IgD-negative memory B cell (primary cell): ENCODE data around the gene PRPF19. TPM values are rescaled to one million over a fixed set of nuclear protein-coding genes. Genes with fewer than 3 reads are reported as not detected.

Experiments
- H3K27ac Mint-ChIP-seq, 3 donors: one replicate each; pipeline ENCODE4 v1.8.0; 2020 to 2022; ENCODE audit warnings: mild to moderate bottlenecking in 3 of 3, mixed read lengths in 3 of 3, moderate library complexity in 1 of 3
- H3K27me3 Mint-ChIP-seq: one replicate; pipeline ENCODE4 v1.8.0; 2021; ENCODE audit warnings: mixed read lengths
- H3K36me3 Mint-ChIP-seq: one replicate; pipeline ENCODE4 v1.8.0; 2020; ENCODE audit warnings: mild to moderate bottlenecking, mixed read lengths
- H3K4me1 Mint-ChIP-seq, 3 donors: one replicate each; pipeline ENCODE4 v1.8.0; 2020 to 2022; ENCODE audit warnings: mixed read lengths in 3 of 3, mild to moderate bottlenecking in 1 of 3
- H3K4me3 Mint-ChIP-seq, 4 donors: one replicate each; pipeline ENCODE4 v1.8.0; 2020 to 2022; ENCODE audit warnings: mild to moderate bottlenecking in 4 of 4, mixed read lengths in 4 of 4, moderate library complexity in 3 of 4
- H3K9me3 Mint-ChIP-seq, 3 donors: one replicate each; pipeline ENCODE4 v1.8.0; 2020 to 2021; ENCODE audit warnings: mixed read lengths in 3 of 3, mild to moderate bottlenecking in 1 of 3
- polyA plus RNA-seq: library from polyadenylated mRNA; unstranded; fragments of 300-500 nt; fragmentation: Illumina TruSeq; gene quantifications from one replicate; pipeline ENCODE4 v1.2.3, GENCODE V29; 2021

PRPF19 gene
- polyA plus RNA-seq, 1 donor from 2014 or later = 18.5 TPM

GRCh38 chr11:60860943-60861342 is 45.4 kb downstream of the PRPF19 start:
- no peak overlapping the region for H3K27ac Mint-ChIP-seq
- peaks cover 2% of the 10 kb centered on the region for H3K27me3 Mint-ChIP-seq
- peaks cover 0 to 6% (median 1%) of the 10 kb centered on the region in 3 donors for H3K4me1 Mint-ChIP-seq
- H3K36me3 Mint-ChIP-seq = peaks cover 3% of the 10 kb centered on the region
- no peaks in the 10 kb centered on the region for H3K9me3 Mint-ChIP-seq
- H3K4me3 Mint-ChIP-seq = no peak overlapping the region

DNA sequence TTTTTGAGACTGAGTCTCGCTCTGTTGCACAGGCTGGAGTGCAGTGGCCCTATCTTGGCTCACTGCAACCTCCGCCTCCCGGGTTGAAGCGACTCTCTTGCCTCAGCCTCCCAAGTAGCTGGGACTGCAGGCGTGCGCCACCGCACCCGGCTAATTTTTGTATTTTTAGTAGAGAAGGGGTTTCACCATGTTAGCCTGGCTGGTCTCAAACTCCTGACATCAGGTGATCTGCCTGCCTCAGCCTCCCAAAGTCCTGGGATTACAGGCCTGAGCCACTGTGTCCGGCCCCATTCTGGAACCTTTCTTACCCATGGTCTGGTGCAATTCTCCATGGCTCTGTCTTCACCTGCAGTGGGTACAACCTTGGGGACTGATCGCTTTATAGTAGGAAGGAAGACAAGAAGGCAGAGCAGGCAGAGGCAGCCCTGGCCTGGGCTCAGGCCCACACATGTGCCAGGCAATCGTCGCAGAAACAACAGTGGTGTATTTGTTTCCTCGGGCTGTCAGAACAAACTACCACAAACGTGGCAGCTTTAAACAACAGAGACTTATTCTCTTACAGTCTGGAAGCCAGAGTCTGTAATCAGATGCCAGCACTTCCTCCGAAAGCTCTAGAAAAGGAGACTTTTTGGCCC is 46.7 kb downstream of the PRPF19 start:
- H3K27me3 Mint-ChIP-seq = peaks cover 6% of the 10 kb centered on the region
- H3K4me1 Mint-ChIP-seq = peaks cover 0 to 6% (median 1%) of the 10 kb centered on the region in 3 donors
- no peak overlapping the region for H3K27ac Mint-ChIP-seq
- no peaks in the 10 kb centered on the region for H3K36me3 Mint-ChIP-seq
- no peak overlapping the region for H3K4me3 Mint-ChIP-seq
- no peaks in the 10 kb centered on the region for H3K9me3 Mint-ChIP-seq

DNA sequence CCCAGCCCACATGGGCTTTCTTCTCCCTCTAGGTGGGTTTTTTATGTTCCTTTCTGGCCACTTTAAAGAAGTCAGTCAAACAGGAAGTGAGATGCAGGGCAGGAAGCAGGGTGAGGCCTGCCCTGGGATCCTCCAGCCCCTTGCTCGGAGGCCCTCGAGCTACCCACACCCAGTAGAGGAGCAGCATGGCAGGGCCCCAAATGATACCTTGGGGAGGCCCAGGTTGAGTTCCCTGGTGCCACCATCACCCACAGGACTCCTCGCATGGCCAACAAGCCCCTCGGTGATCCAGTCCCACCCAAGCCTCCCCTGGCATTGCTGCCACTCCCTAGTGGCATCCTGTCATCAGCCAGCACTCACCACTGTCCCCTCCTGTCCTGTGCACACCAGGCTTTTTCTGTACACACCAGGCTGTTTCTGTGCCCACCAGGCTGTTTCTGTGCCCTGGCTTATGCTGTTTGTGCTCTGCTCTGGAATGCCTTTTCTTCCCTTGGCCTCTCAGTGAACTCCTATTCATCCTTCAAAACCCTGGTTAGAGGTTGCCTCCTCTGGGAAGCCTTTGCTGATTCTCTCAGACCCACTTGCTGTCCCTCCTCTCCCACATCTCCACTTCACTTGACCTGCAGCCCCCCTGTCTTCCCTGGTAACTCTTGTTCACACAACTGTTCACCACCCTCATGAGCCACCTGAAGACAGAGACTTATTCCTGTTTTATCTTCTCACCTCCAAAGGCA is 47.5 kb downstream of the PRPF19 start:
- Mint-ChIP-seq H3K27me3 (peaks cover 6% of the 10 kb centered on the region), H3K9me3 (no peaks in the 10 kb centered on the region), H3K36me3 (no peaks in the 10 kb centered on the region), H3K27ac (no peak overlapping the region), H3K4me3 (no peak overlapping the region), H3K4me1 (peaks cover 0 to 6% (median 1%) of the 10 kb centered on the region in 3 donors)

GRCh38 chr11:60858236-60858635 is 48.1 kb downstream of the PRPF19 start:
- Mint-ChIP-seq H3K27ac (no peak overlapping the region), H3K9me3 (no peaks in the 10 kb centered on the region), H3K27me3 (peaks cover 4% of the 10 kb centered on the region), H3K4me3 (no peak overlapping the region), H3K4me1 (peaks cover 0 to 6% (median 1%) of the 10 kb centered on the region in 3 donors), H3K36me3 (no peaks in the 10 kb centered on the region)

DNA sequence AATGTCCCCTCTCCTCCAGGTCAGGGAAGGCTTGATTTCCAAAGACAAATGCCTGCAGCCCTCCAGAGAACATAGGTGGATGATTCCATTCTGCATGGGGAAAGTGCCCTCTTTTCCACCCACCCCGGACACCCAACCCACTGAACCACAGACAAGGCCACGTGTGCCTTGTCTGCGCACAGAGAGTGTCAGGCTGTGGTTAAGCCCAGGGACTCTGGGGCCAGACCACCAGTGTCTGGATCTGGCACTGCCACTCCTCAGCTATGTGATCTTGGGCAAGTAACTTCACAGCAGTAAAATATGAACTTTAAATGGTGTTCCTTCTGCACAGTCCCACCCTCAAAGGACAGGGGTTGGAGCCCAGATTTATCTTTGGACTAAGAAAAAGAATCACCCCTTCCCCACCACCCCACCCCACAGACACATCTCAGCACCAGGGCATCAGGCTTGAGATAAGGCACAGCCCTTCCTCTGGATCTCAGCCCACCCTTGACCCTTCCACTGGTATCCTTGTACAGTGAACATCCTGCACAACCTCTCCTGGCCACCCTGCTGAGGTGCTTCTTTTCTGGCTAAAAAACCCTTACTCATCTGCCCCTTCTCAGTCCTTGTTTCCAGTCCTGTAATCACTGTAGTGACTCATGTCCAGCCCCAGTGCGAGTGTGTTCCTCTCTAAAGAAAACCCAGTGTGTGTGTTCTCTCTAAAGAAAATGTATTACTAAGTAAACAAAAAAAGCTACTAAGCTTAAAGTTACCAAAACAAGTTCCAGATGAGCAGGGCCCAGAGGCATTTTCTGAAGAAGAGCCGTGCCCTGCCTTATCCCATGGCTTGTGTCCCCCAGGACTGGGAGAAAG is 48.8 kb downstream of the PRPF19 start:
- no peaks in the 10 kb centered on the region for H3K9me3 Mint-ChIP-seq
- H3K4me1 Mint-ChIP-seq = peaks cover 0 to 6% (median 1%) of the 10 kb centered on the region in 3 donors
- H3K36me3 Mint-ChIP-seq = no peaks in the 10 kb centered on the region
- H3K27ac Mint-ChIP-seq = peak overlapping the region in 1 of 3 donors; percentile 6
- no peak overlapping the region for H3K4me3 Mint-ChIP-seq
- H3K27me3 Mint-ChIP-seq = peaks cover 4% of the 10 kb centered on the region

GRCh38 chr11:60855726-60856633 is 50.4 kb downstream of the PRPF19 start, which contains the start of gene PTGDR2:
TSS of gene PTGDR2 (minus strand) at chr11:60855950. CDS start at chr11:60853722, 2,228 bp downstream.
- peaks cover 4% of the 10 kb centered on the region for H3K27me3 Mint-ChIP-seq
- peaks cover 8% of the 10 kb centered on the region for H3K36me3 Mint-ChIP-seq
- H3K4me3 Mint-ChIP-seq = no peak within 1 kb of the TSS
- H3K27ac Mint-ChIP-seq = peak within 1 kb of the TSS in 1 of 3 donors; percentile 82
- peaks cover 0 to 6% (median 0%) of the 10 kb centered on the region in 3 donors for H3K4me1 Mint-ChIP-seq
- H3K9me3 Mint-ChIP-seq = no peaks in the 10 kb centered on the region

DNA sequence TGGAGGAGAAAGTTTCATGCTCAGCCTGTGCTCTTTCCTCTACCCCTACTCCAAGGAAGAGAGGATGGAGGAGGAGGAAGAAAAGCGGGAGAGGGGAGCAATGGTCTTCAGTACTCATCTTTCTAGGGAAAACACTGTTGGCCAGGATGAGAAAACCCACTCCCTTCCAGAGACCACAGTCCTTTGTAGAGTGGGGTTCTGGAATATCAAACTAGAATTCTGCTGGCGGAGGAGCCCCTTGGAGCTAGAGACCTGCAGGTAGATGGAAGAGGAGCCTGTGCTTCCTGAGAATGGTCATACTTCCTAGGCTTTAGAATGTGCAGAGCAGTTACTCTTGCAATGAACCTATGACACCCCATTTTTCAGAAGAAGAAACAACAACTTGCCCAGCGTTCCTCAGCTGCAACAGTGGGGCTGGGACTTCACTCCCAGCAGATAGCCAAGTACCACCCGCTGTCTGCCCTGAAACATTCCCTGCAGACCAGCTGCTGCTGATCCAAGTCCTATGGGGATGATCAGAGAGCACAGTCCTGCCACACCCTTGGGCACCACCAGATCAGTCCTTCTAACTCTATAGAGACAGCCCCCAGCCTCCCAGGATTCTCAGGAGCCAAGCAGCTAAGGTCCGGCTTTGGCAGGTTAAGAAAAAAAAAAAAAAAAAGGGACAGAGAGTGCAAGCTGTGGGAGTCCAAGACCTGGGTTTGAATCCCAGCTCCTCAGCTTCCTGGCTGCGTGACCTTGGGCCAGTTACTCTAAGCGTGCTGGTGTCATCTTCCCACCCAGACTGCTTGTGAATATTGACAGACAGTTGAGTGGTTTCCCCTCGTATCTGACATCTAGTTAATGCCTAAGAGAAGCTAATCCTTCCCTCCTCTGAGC is 51.3 kb downstream of the PRPF19 start:
- H3K27ac Mint-ChIP-seq = peak overlapping the region in 1 of 3 donors; percentile 82
- H3K4me1 Mint-ChIP-seq = peaks cover 0 to 6% (median 0%) of the 10 kb centered on the region in 3 donors
- no peaks in the 10 kb centered on the region for H3K9me3 Mint-ChIP-seq
- H3K36me3 Mint-ChIP-seq = peaks cover 13% of the 10 kb centered on the region
- no peak overlapping the region for H3K4me3 Mint-ChIP-seq
- peaks cover 4% of the 10 kb centered on the region for H3K27me3 Mint-ChIP-seq

GRCh38 chr11:60854140-60854846 is 52.1 kb downstream of the PRPF19 start:
- no peak overlapping the region for H3K4me3 Mint-ChIP-seq
- H3K27ac Mint-ChIP-seq = peak overlapping the region in 1 of 3 donors; percentile 82
- H3K4me1 Mint-ChIP-seq = peaks cover 0 to 6% (median 0%) of the 10 kb centered on the region in 3 donors
- no peaks in the 10 kb centered on the region for H3K9me3 Mint-ChIP-seq
- H3K36me3 Mint-ChIP-seq = peaks cover 15% of the 10 kb centered on the region
- H3K27me3 Mint-ChIP-seq = peaks cover 4% of the 10 kb centered on the region

DNA sequence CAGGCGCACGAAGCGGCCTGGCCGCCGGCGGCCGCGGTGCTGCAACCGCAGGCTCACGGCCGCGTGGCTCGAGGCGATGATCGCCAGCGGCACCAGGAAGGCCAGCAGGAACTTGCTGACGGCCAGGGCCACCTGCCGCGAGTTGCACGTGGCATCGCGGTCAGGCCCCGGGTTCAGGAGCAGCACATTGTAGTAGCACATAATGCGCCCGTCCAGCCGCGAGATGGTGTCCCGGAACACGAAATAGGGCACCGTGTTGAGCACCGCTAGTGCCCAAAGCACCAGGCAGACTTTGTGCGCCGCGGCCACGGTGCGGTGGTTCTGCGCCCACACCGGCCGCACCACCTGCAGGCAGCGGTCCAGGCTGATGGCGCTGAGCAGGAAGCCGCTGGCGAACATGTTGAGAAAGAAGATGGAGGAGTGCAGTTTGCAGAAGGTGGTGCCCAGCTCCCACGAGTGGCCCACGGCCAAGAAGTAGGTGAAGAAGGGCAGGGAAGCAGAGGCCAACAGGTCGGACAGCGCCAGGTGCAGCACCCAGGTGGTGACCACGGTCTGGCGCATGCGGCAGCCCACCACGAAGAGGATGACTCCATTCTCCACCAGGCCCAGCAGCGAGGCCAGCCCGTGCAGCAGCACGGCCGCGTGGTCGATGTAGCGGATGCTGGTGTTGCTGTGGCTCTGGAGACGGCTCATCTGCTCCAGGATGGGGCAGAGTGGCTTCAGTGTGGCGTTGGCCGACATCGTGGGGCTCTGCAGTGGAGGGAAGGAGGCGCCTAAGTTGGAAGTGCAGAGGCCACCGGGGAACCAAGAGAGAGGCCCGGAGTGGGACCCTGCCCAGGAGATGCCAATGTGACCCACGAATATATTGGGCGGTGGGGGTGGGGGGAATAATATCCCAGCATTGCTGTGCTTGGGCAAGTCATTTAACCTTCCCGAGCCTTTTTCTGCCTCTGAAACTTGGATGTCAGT is 53.1 kb downstream of the PRPF19 start:
- Mint-ChIP-seq H3K27me3 (peaks cover 4% of the 10 kb centered on the region), H3K27ac (no peak overlapping the region), H3K4me3 (no peak overlapping the region), H3K9me3 (no peaks in the 10 kb centered on the region), H3K4me1 (no peaks in the 10 kb centered on the region), H3K36me3 (peaks cover 15% of the 10 kb centered on the region)

GRCh38 chr11:60852117-60852981 is 54.0 kb downstream of the PRPF19 start:
- no peak overlapping the region for H3K27ac Mint-ChIP-seq
- H3K4me1 Mint-ChIP-seq = no peaks in the 10 kb centered on the region
- peaks cover 4% of the 10 kb centered on the region for H3K27me3 Mint-ChIP-seq
- H3K9me3 Mint-ChIP-seq = no peaks in the 10 kb centered on the region
- peaks cover 15% of the 10 kb centered on the region for H3K36me3 Mint-ChIP-seq
- no peak overlapping the region for H3K4me3 Mint-ChIP-seq

- Mint-ChIP-seq H3K27me3 (peaks cover 4% of the 10 kb centered on the region), H3K9me3 (no peaks in the 10 kb centered on the region)
Measured at GRCh38 chr11:60851327-60852104, 54.9 kb downstream of the PRPF19 start.

More at GRCh38 chr11:60851327-60852104, 54.9 kb downstream of the PRPF19 start:
- H3K4me1 Mint-ChIP-seq = peaks cover 0 to 2% (median 2%) of the 10 kb centered on the region in 3 donors
- H3K36me3 Mint-ChIP-seq = peaks cover 15% of the 10 kb centered on the region
- H3K27ac Mint-ChIP-seq = peak overlapping the region in 1 of 3 donors; percentile 4
- no peak overlapping the region for H3K4me3 Mint-ChIP-seq
